ENCODE results near the gene PPIL6. TPM values are rescaled to one million over a fixed set of nuclear protein-coding genes. Genes with fewer than 3 reads are reported as not detected.

PPIL6 gene
- 1.8 to 2.7 TPM (median 2.3 TPM) in 5 replicates for total RNA-seq (2022; extraction: Qiagen RNA extraction; ENCODE audit: low read depth)

GRCh38 chr6:109440331-109441068 lies at the start of gene PPIL6, which contains the start of gene SMPD2:
TSS of gene PPIL6 (minus strand) at chr6:109440628. CDS start at chr6:109440590, 38 bp downstream.
TSS of gene SMPD2 (plus strand) at chr6:109440724. CDS start at chr6:109441122, 398 bp downstream.

GRCh38 chr6:109482905-109483734 lies 42.7 kb upstream of the PPIL6 start, which contains the start of gene ZBTB24:
TSS of gene ZBTB24 (minus strand) at chr6:109483219. CDS start at chr6:109482026, 1,193 bp downstream.

GRCh38 chr6:109455437-109456110 lies 15.1 kb upstream of the PPIL6 start, which contains the start of gene MICAL1:
TSS of gene MICAL1 (minus strand) at chr6:109455772. CDS start at chr6:109454196, 1,576 bp downstream.

GRCh38 chr6:109381747-109382575 lies 58.5 kb downstream of the PPIL6 start, which contains the start of gene CD164:
TSS of gene CD164 (minus strand) at chr6:109382467. CDS start at chr6:109382378, 89 bp downstream.

Other genes starting within 250 kb of the PPIL6 start
- gene CD164, start 58.2 kb downstream of the PPIL6 start, total RNA-seq (2022; extraction: Qiagen RNA extraction; ENCODE audit: low read depth): 97.2 to 111 TPM (median 109 TPM) in 5 replicates
- 10.5 to 16.0 TPM (median 15.1 TPM) in 5 replicates for gene SMPD2, start 96 bp upstream of the PPIL6 start, total RNA-seq (2022; extraction: Qiagen RNA extraction; ENCODE audit: low read depth)
- 9.9 to 15.6 TPM (median 11.4 TPM) in 5 replicates for gene MICAL1, start 15.1 kb upstream of the PPIL6 start, total RNA-seq (2022; extraction: Qiagen RNA extraction; ENCODE audit: low read depth)
- 3.8 to 4.6 TPM (median 4.2 TPM) in 5 replicates for gene ZBTB24, start 42.6 kb upstream of the PPIL6 start, total RNA-seq (2022; extraction: Qiagen RNA extraction; ENCODE audit: low read depth)